Calu3 (cell line): Measurements from ENCODE around the gene SLC4A8. TPM values are rescaled to one million over a fixed set of nuclear protein-coding genes. Genes with fewer than 3 reads are reported as not detected.
"Not testable (repeated sequence)": the region's sequence is repeated elsewhere in the genome, so short reads cannot be mapped to it uniquely, and the experiment has no call there.

Experiments used
- BruUV-seq: library from RNA; stranded (reverse); fragments of 400-500 nt; replicated peaks from 2 replicates; lab custom pipeline; 2021; lab: Mats Ljungman, UMichigan
- CTCF ChIA-PET: fragments of 300-600 bp; sonication (Branson Sonifier 250); formaldehyde crosslinking; loops from one replicate; lab custom pipeline; 2022; ENCODE audit warnings: antibody characterized with exemption; lab: Charles Lee
- DNase-seq: peaks from one replicate; pipeline ENCODE4 v3.0.0; 2022
- H3K27ac Mint-ChIP-seq: one replicate; pipeline ENCODE4 v1.8.0; 2022; ENCODE audit warnings: mixed read lengths; ENCODE audit not compliant: unreplicated experiment
- H3K27me3 Mint-ChIP-seq: one replicate; pipeline ENCODE4 v1.8.0; 2022; ENCODE audit warnings: mixed read lengths; ENCODE audit not compliant: unreplicated experiment
- H3K36me3 Mint-ChIP-seq: one replicate; pipeline ENCODE4 v1.8.0; 2022; ENCODE audit warnings: mild to moderate bottlenecking, moderate library complexity, mixed read lengths; ENCODE audit not compliant: insufficient read depth, unreplicated experiment
- H3K4me1 Mint-ChIP-seq: one replicate; pipeline ENCODE4 v1.8.0; 2022; ENCODE audit warnings: mild to moderate bottlenecking, low read depth, mixed read lengths; ENCODE audit not compliant: unreplicated experiment
- H3K4me3 Mint-ChIP-seq: one replicate; pipeline ENCODE4 v1.8.0; 2022; ENCODE audit warnings: mild to moderate bottlenecking, low read depth, moderate library complexity, mixed read lengths; ENCODE audit not compliant: unreplicated experiment
- H3K9me3 Mint-ChIP-seq: one replicate; pipeline ENCODE4 v1.8.0; 2022; ENCODE audit warnings: low read depth, mixed read lengths; ENCODE audit not compliant: unreplicated experiment
- intact Hi-C: fragments of 100-400 bp; cut with micrococcal nuclease; formaldehyde crosslinking; loops from one replicate; pipeline ENCODE4 v1.10.0; 2022; ENCODE audit not compliant: unreplicated experiment
- total RNA-seq: library from RNA; stranded (reverse); gene quantifications from 2 replicates; pipeline ENCODE4 v1.2.3, GENCODE V29; 2022
- TF ChIP-seq, protein P1 (sequence below): fragments of 200-600 bp; IDR thresholded peaks from one replicate; pipeline ENCODE4 v1.8.0; 2022; ENCODE audit warnings: antibody characterized with exemption; ENCODE audit not compliant: unreplicated experiment

The SLC4A8 gene
- total RNA-seq, 1 experiment from 2014 or later = 1.1 TPM

DNA sequence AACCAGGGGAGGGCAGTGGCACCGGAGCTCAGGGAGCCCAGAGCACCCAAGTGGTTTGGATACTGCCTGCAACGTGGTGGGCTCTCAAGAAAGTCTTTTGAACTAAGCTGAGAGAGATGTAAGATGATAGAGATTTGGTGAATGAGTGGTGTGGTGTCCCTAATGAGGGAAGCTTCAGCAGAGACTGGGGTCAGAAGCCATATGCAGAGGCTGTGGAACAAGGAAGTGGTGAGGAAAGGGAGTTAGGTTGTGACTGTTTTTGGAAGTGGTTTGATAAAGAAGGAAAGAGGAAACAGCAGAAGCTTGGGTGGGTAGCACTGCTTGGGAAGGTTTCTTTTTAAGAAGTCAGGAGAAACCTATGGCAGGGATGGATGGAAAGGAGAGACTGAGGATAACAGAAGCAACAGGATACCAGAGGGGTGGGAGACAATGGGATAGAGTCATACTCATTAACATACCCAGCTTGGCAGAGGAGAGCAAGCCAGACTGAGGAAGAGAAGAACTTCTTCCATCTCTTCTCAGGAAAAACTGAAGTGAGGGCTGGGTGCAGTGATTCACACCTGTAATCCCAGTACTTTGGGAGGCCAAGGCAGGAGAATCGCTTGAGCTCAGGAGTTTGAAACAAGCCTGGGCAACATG is 24.1 kb downstream of the SLC4A8 start:
- Mint-ChIP-seq H3K36me3 (no peaks in the 10 kb centered on the region), H3K4me1 (no peaks in the 10 kb centered on the region), H3K9me3 (no peaks in the 10 kb centered on the region), H3K4me3 (no peak overlapping the region), H3K27me3 (peaks cover 39% of the 10 kb centered on the region), H3K27ac (no peak overlapping the region)
- CTCF ChIA-PET = interaction anchor here (1.0 kb wide), 1 partner anchor 9 kb away, joined by 3 read pairs; no protein-coding TSS in a partner anchor
- intact Hi-C loops = no loop called here
- no peak for DNase-seq
- TF ChIP-seq, protein P1, sequence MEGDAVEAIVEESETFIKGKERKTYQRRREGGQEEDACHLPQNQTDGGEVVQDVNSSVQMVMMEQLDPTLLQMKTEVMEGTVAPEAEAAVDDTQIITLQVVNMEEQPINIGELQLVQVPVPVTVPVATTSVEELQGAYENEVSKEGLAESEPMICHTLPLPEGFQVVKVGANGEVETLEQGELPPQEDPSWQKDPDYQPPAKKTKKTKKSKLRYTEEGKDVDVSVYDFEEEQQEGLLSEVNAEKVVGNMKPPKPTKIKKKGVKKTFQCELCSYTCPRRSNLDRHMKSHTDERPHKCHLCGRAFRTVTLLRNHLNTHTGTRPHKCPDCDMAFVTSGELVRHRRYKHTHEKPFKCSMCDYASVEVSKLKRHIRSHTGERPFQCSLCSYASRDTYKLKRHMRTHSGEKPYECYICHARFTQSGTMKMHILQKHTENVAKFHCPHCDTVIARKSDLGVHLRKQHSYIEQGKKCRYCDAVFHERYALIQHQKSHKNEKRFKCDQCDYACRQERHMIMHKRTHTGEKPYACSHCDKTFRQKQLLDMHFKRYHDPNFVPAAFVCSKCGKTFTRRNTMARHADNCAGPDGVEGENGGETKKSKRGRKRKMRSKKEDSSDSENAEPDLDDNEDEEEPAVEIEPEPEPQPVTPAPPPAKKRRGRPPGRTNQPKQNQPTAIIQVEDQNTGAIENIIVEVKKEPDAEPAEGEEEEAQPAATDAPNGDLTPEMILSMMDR = no peak
- no TSS peak for BruUV-seq

DNA sequence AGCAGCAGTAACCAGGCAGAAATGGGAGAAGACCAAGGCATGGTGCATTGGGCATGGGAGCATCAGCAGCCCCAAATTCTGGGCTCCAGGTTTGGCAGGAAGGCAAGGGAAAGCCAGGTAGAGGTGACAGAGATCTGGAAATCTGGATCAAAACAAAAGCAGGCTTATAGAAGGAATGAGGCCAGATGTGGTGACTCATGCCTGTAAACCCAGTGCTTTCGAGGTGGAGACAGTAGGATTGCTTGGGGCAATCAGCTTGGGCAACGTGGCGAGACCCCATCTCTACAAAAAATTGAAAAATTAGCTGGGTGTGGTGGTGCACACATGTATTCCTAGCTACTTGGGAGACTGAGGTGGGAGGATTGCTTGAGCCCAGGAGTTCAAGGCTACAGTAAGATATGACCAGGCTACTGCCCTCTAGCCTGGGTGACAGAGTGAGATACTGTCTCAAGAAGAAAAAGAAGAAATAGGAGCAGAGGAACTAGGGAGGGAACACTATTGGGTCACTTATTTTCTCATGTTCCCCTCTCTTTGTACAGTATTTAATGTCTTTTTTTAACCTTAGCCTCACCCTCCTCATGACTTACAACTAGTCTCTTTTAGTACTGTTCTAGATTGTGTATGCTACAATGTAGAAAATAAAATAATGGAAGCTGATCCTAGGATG is 25.1 kb downstream of the SLC4A8 start:
- Mint-ChIP-seq H3K9me3 (no peaks in the 10 kb centered on the region), H3K27me3 (peaks cover 39% of the 10 kb centered on the region), H3K4me1 (peaks cover 7% of the 10 kb centered on the region), H3K36me3 (no peaks in the 10 kb centered on the region), H3K27ac (no peak overlapping the region), H3K4me3 (no peak overlapping the region)
- CTCF ChIA-PET = interaction anchor here (0.6 kb wide), 1 partner anchor 49 kb away, joined by 3 read pairs; no protein-coding TSS in a partner anchor
- TF ChIP-seq, protein P1 = no peak
- intact Hi-C loops = no loop called here
- no TSS peak for BruUV-seq
- no peak for DNase-seq

DNA sequence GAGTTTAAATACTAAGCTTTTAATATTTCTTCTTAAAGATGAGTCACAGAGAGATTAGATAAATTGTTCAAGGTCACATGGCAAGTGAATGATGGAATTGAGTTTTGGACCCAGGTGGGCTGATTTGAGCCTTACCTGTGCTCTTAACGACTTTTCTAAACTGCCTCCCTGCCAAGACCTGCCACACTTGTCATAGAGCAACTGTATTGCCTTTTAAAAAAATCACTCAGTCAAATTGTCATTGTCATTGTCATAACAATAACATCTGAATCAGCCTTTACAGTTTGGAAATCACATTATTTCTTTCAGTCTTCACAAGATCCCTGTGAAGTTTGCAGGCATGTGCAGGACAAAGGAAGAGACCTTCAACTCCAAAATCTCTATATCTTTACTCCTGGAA is 25.7 kb downstream of the SLC4A8 start:
- Mint-ChIP-seq H3K27me3 (peaks cover 34% of the 10 kb centered on the region), H3K4me3 (no peak overlapping the region), H3K36me3 (no peaks in the 10 kb centered on the region), H3K27ac (no peak overlapping the region), H3K9me3 (no peaks in the 10 kb centered on the region), H3K4me1 (peaks cover 7% of the 10 kb centered on the region)
- intact Hi-C loops = no loop called here
- CTCF ChIA-PET = interaction anchor here (0.6 kb wide), 1 partner anchor 49 kb away, joined by 3 read pairs; no protein-coding TSS in a partner anchor
- TF ChIP-seq, protein P1 = no peak
- DNase-seq = no peak
- BruUV-seq = no TSS peak

DNA sequence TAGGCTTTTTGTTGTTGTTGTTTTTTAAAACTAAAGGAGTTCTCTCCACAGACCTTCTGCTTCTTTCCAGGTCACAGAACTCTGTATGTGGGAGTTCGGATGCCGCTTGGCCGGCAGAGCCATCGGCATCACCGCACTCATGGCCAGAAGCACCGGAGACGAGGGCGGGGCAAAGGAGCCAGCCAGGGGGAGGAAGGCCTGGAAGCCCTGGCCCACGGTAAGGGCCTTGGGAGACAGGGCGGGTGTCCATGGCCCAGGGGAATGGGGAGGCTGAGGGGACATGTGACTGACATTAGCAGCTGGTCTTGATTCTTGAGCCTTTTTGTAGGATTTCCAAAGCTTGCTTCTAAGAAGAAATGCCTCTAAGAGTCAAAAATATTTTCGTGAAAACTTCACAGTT is 26.2 kb downstream of the SLC4A8 start:
- Mint-ChIP-seq H3K36me3 (no peaks in the 10 kb centered on the region), H3K4me3 (no peak overlapping the region), H3K27me3 (peaks cover 30% of the 10 kb centered on the region), H3K4me1 (peaks cover 7% of the 10 kb centered on the region), H3K9me3 (no peaks in the 10 kb centered on the region), H3K27ac (no peak overlapping the region)
- no TSS peak for BruUV-seq
- TF ChIP-seq, protein P1 = no peak
- CTCF ChIA-PET = no interaction called here
- DNase-seq = no peak
- intact Hi-C loops = no loop called here

DNA sequence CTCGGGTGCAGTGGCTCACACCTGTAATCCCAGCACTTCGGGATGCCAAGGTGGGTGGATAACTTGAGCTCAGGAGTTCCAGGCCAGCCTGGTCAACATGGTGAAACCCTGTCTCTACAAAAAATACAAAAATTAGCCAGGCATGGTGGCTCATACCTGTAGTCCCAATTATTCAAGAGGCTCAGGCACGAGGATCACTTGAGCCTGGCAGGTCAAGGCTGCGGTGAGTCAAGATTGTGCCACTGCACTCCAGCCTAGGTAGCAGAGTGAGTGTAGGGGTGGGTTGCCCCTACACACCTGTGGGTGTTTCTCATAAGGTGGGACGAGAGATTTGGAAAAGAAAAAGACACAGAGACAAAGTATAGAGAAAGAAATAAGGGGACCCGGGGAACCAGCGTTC is 29.4 kb downstream of the SLC4A8 start:
- H3K27me3 Mint-ChIP-seq, intact Hi-C loops, CTCF ChIA-PET, DNase-seq, H3K36me3 Mint-ChIP-seq, H3K4me1 Mint-ChIP-seq, H3K27ac Mint-ChIP-seq, H3K9me3 Mint-ChIP-seq, BruUV-seq, H3K4me3 Mint-ChIP-seq: not testable (repeated sequence)

DNA sequence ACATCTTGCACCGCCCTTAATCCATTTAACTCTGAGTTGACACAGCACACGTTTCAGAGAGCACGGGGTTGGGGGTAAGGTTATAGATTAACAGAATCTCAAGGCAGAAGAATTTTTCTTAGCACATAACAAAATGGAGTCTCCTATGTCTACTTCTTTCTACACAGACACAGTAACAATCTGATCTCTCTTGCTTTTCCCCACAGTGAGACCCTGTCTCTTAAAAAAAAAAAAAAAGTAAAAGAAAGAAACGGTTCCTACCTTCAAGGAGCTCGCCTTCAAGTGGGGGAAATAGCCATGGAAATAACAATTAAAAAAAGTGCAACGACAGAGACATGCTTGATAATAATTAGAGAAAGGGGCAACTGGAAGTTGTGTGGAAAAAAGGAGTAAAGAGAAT is 30.4 kb downstream of the SLC4A8 start:
- H3K4me3 Mint-ChIP-seq, CTCF ChIA-PET, H3K27ac Mint-ChIP-seq, DNase-seq, H3K9me3 Mint-ChIP-seq, H3K4me1 Mint-ChIP-seq, BruUV-seq, intact Hi-C loops, H3K27me3 Mint-ChIP-seq, H3K36me3 Mint-ChIP-seq: not testable (repeated sequence)
